B cell (primary cell): ENCODE results near the gene CFAP77. TPM values are rescaled to one million over a fixed set of nuclear protein-coding genes. Genes with fewer than 3 reads are reported as not detected.

Experiments used
- ATAC-seq: fragments of 200-7000 bp; cut with Tn5 transposase; one replicate; pipeline ENCODE4 v1.10.0; 2021; ENCODE audit warnings: low read depth, mild to moderate bottlenecking, moderate number of reproducible peaks, moderate library complexity
- CTCF ChIA-PET: fragments of 350-600 bp; sonication (Branson Sonifier 250); formaldehyde crosslinking; loops from one replicate; lab custom pipeline; 2021; ENCODE audit warnings: antibody characterized with exemption, inconsistent platforms; lab: Charles Lee
- POLR2A ChIA-PET: fragments of 350-600 bp; sonication (Branson Sonifier 250); formaldehyde crosslinking; loops from one replicate; lab custom pipeline; 2021; ENCODE audit warnings: antibody characterized with exemption; lab: Charles Lee
- DNase-seq: peaks from one replicate; pipeline ENCODE4 v3.0.0; 2013
- H2AFZ ChIP-seq: 2 replicates; pipeline ENCODE4 v1.6.1; 2012; ENCODE audit warnings: mild to moderate bottlenecking, low read depth, low read length; ENCODE audit not compliant: insufficient read depth, poor library complexity, severe bottlenecking
- H3K27ac ChIP-seq, 2 donors: 1 replicate in 1 of 2; 2 replicates in 1 of 2; pipeline ENCODE4 v1.5.1; 2012 to 2013; ENCODE audit warnings: low read length in 2 of 2, mild to moderate bottlenecking in 2 of 2, moderate library complexity in 1 of 2
- H3K27me3 ChIP-seq, 4 experiments: fragments of 200-600 bp in 1 of 4; sonication (generic) in 1 of 4; replicated peaks in 1 of 4; 1 replicate in 2 of 4; 2 replicates in 2 of 4; pipeline versions ENCODE4 v1.6.1 to v1.7.0; 2013 to 2016; ENCODE audit warnings: low read length in 3 of 4, mild to moderate bottlenecking in 2 of 4, mixed read lengths in 1 of 4, moderate library complexity in 1 of 4; ENCODE audit not compliant: insufficient read depth in 4 of 4, control insufficient read depth in 3 of 4; ENCODE audit errors: control extremely low read depth in 1 of 4
- H3K36me3 ChIP-seq, 2 experiments: replicated peaks in 1 of 2; 1 replicate in 1 of 2; 2 replicates in 1 of 2; pipeline versions ENCODE4 v1.6.1 to v1.7.1; 2013; ENCODE audit warnings: low read length in 1 of 2; ENCODE audit not compliant: insufficient read depth in 2 of 2, control insufficient read depth in 1 of 2; ENCODE audit errors: control extremely low read depth in 1 of 2, extremely low read depth in 1 of 2
- H3K4me1 ChIP-seq, 2 donors: fragments of 200-600 bp in 1 of 2; sonication (generic) in 1 of 2; 1 replicate in 1 of 2; 2 replicates in 1 of 2; pipeline versions ENCODE4 v1.5.1 to v1.6.1; 2013 to 2017; ENCODE audit warnings: low read length in 2 of 2; ENCODE audit not compliant: control insufficient read depth in 2 of 2, insufficient read depth in 2 of 2
- H3K4me2 ChIP-seq: replicated peaks from 2 replicates; pipeline ENCODE3; 2012; ENCODE audit warnings: mild to moderate bottlenecking, low read depth, low read length; ENCODE audit not compliant: poor library complexity, severe bottlenecking
- H3K4me3 ChIP-seq, 5 experiments: fragments of 200-600 bp in 1 of 5; sonication (generic) in 1 of 5; 1 replicate in 3 of 5; 2 replicates in 2 of 5; pipeline versions ENCODE4 v1.5.1 to v1.7.0; 2011 to 2016; ENCODE audit warnings: low read length in 4 of 5, mild to moderate bottlenecking in 4 of 5, low read depth in 2 of 5, control low read depth in 1 of 5, moderate library complexity in 1 of 5; ENCODE audit not compliant: insufficient read depth in 1 of 5; ENCODE audit errors: control extremely low read depth in 1 of 5, extremely low read depth in 1 of 5
- H3K79me2 ChIP-seq: fragments of 200-600 bp; sonication (generic); one replicate; pipeline ENCODE4 v1.6.0; 2016; ENCODE audit warnings: low read length; ENCODE audit not compliant: control insufficient read depth, insufficient read depth
- H3K9ac ChIP-seq: fragments of 200-600 bp; sonication (generic); 2 replicates; pipeline ENCODE4 v1.6.1; 2017; ENCODE audit warnings: mild to moderate bottlenecking, low read length, moderate library complexity
- H3K9me3 ChIP-seq, 3 donors: one replicate each; pipeline versions ENCODE4 v1.6.1 to v1.7.1; 2013; ENCODE audit warnings: low read length in 2 of 3; ENCODE audit not compliant: control insufficient read depth in 2 of 3, insufficient read depth in 1 of 3; ENCODE audit errors: control extremely low read depth in 1 of 3
- H4K20me1 ChIP-seq: 2 replicates; pipeline ENCODE4 v1.6.0; 2012; ENCODE audit warnings: mild to moderate bottlenecking, low read length; ENCODE audit not compliant: insufficient read depth, control insufficient read depth, poor library complexity, severe bottlenecking
- H3K27ac Mint-ChIP-seq: one replicate; pipeline ENCODE4 v1.8.0; 2021; ENCODE audit warnings: mixed read lengths
- H3K27me3 Mint-ChIP-seq: one replicate; pipeline ENCODE4 v1.8.0; 2021; ENCODE audit warnings: mixed read lengths
- H3K4me1 Mint-ChIP-seq: one replicate; pipeline ENCODE4 v1.8.0; 2021; ENCODE audit warnings: mixed read lengths
- H3K4me3 Mint-ChIP-seq: one replicate; pipeline ENCODE4 v1.8.0; 2021; ENCODE audit warnings: mixed read lengths
- H3K9me3 Mint-ChIP-seq: one replicate; pipeline ENCODE4 v1.8.0; 2022; ENCODE audit warnings: mixed read lengths; ENCODE audit not compliant: insufficient read depth
- CTCF ChIP-seq: fragments of 200-600 bp; IDR thresholded peaks from one replicate; pipeline ENCODE4 v1.8.0; 2022; ENCODE audit warnings: antibody characterized with exemption, mild to moderate bottlenecking
- EZH2 ChIP-seq: IDR thresholded peaks from 2 replicates; pipeline ENCODE4 v1.6.1; 2012; ENCODE audit warnings: borderline replicate concordance, low read depth, mild to moderate bottlenecking, moderate library complexity, low read length; ENCODE audit not compliant: insufficient read depth, poor library complexity, severe bottlenecking
- WGBS: methylation state at CpG from one replicate; pipeline ENCODE4 v1.1.5; 2013; ENCODE audit warnings: missing lambda C conversion rate; ENCODE audit not compliant: insufficient coverage; 5-methylcytosine and 5-hydroxymethylcytosine counted together
- intact Hi-C: fragments of 100-400 bp; cut with micrococcal nuclease; formaldehyde crosslinking; loops from one replicate; pipeline ENCODE4 v1.10.0; 2022
- polyA plus RNA-seq: library from polyadenylated mRNA; depleted of rRNA; stranded (reverse); fragments of >200 nt; gene quantifications from 2 replicates; pipeline ENCODE4 v1.2.3, GENCODE V29; 2012
- total RNA-seq, 2 donors: library from RNA; stranded (reverse); fragments of 120-200 nt in 1 of 2; gene quantifications; 1 replicate in 1 of 2; 2 replicates in 1 of 2; pipeline versions ENCODE4 v1.2.3 to v1.2.4, GENCODE V29; 2013 to 2022

The CFAP77 gene
- total and polyA plus RNA-seq, 2 donors (not counting 1 experiment from before 2014, with no cell fraction given): not detected

- Histone ChIP-seq H2AFZ (no peak overlapping the region), H3K79me2 (no peaks in the 10 kb centered on the region), H3K27ac (no peak overlapping the region), H3K4me3 (no peak overlapping the region), H3K4me2 (no peak overlapping the region), H4K20me1 (no peaks in the 10 kb centered on the region), H3K9ac (no peak overlapping the region), H3K27me3 (peaks cover 0 to 12% (median 1%) of the 10 kb centered on the region in 4 experiments), H3K36me3 (no peaks in the 10 kb centered on the region), H3K4me1 (no peaks in the 10 kb centered on the region), H3K9me3 (peaks cover 0 to 12% (median 4%) of the 10 kb centered on the region in 3 donors)
- WGBS: no CpG with 5 or more reads among the region's 1 CpG
- Mint-ChIP-seq H3K27me3 (peaks cover 20% of the 10 kb centered on the region), H3K4me1 (no peaks in the 10 kb centered on the region), H3K27ac (no peak overlapping the region), H3K4me3 (no peak overlapping the region), H3K9me3 (peaks cover 5% of the 10 kb centered on the region)
- no peak for TF ChIP-seq EZH2
- TF ChIP-seq CTCF: no peak
- ChIA-PET POLR2A (no interaction called here), CTCF (no interaction called here)
- no peak for DNase-seq
- intact Hi-C loops: no loop called here
- no peak for ATAC-seq
Measured at GRCh38 chr9:132536124-132536523, 126.1 kb downstream of the CFAP77 start.

- no peaks in the 10 kb centered on the region for H3K4me1 ChIP-seq
- H3K79me2 ChIP-seq: no peaks in the 10 kb centered on the region
- TF ChIP-seq CTCF: no peak
- TF ChIP-seq EZH2: no peak
- H3K27ac Mint-ChIP-seq: no peak overlapping the region
- H3K9me3 Mint-ChIP-seq: peaks cover 5% of the 10 kb centered on the region
- CTCF ChIA-PET: no interaction called here
- H3K4me2 ChIP-seq: no peak overlapping the region
- H3K27ac ChIP-seq: no peak overlapping the region
- no peak overlapping the region for H3K4me3 ChIP-seq
- intact Hi-C loops: no loop called here
- H3K9me3 ChIP-seq: peaks cover 0 to 12% (median 4%) of the 10 kb centered on the region in 3 donors
- H3K27me3 Mint-ChIP-seq: peaks cover 12% of the 10 kb centered on the region
- 83% methylated on average over 10 of the region's 12 CpGs for WGBS
- no peak overlapping the region for H3K9ac ChIP-seq
- H3K36me3 ChIP-seq: no peaks in the 10 kb centered on the region
- H3K4me3 Mint-ChIP-seq: no peak overlapping the region
- H4K20me1 ChIP-seq: no peaks in the 10 kb centered on the region
- POLR2A ChIA-PET: no interaction called here
- no peaks in the 10 kb centered on the region for H3K4me1 Mint-ChIP-seq
- H2AFZ ChIP-seq: no peak overlapping the region
- ATAC-seq: no peak
- DNase-seq: no peak
- peaks cover 0 to 7% (median 0%) of the 10 kb centered on the region in 4 experiments for H3K27me3 ChIP-seq
Measured at GRCh38 chr9:132537352-132537751, 127.3 kb downstream of the CFAP77 start.
